ENCODE results near the gene TMEM53. TPM values are rescaled to one million over a fixed set of nuclear protein-coding genes. Genes with fewer than 3 reads are reported as not detected.

Gene TMEM53
- total RNA-seq, 1 donor: 0.52 TPM

DNA sequence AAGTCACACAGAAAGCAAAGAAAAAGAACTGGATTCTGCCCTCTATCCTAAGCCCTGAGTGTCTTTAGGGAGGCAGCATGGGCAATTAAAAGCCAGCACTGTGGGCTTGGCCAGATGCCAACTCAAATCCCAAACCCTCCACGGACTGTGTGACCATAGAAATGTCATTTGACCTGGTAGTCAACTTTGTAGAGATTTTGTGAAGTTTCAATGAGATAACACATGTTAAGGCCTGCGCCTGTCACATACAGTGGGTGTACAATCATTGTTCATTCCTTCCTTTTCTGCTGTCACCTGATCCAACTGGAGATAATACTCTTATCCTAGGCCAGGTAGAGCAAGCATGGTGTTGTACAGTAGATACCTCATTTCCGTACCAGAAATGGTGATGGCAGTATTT, 54.2 kb downstream of the TMEM53 start:
- no peaks in the 10 kb centered on the region for H3K9me3 ChIP-seq (ENCODE audit: low read depth, low read length)
- H3K27me3 ChIP-seq (ENCODE audit: insufficient read depth, low read length): no peaks in the 10 kb centered on the region
- H3K4me1 ChIP-seq (ENCODE audit: insufficient read depth, low read length): no peaks in the 10 kb centered on the region
- no peak overlapping the region for H3K4me3 ChIP-seq (ENCODE audit: low read length)

- Histone ChIP-seq H3K4me1 (ENCODE audit: insufficient read depth, low read length) (no peaks in the 10 kb centered on the region), H3K27me3 (ENCODE audit: insufficient read depth, low read length) (no peaks in the 10 kb centered on the region), H3K4me3 (ENCODE audit: low read length) (no peak overlapping the region), H3K9me3 (ENCODE audit: low read depth, low read length) (no peaks in the 10 kb centered on the region)
Observed at GRCh38 chr1:44619261-44619900, 54.9 kb downstream of the TMEM53 start.

- Histone ChIP-seq H3K4me1 (ENCODE audit: insufficient read depth, low read length) (no peaks in the 10 kb centered on the region), H3K9me3 (ENCODE audit: low read depth, low read length) (no peaks in the 10 kb centered on the region), H3K27me3 (ENCODE audit: insufficient read depth, low read length) (no peaks in the 10 kb centered on the region), H3K4me3 (ENCODE audit: low read length) (no peak overlapping the region)
Observed at GRCh38 chr1:44617703-44618029, 56.6 kb downstream of the TMEM53 start.

- no peaks in the 10 kb centered on the region for H3K4me1 ChIP-seq (ENCODE audit: insufficient read depth, low read length)
- H3K4me3 ChIP-seq (ENCODE audit: low read length): no peak overlapping the region
- H3K27me3 ChIP-seq (ENCODE audit: insufficient read depth, low read length): no peaks in the 10 kb centered on the region
- H3K9me3 ChIP-seq (ENCODE audit: low read depth, low read length): no peaks in the 10 kb centered on the region
Observed at GRCh38 chr1:44616991-44617702, 57.1 kb downstream of the TMEM53 start.

DNA sequence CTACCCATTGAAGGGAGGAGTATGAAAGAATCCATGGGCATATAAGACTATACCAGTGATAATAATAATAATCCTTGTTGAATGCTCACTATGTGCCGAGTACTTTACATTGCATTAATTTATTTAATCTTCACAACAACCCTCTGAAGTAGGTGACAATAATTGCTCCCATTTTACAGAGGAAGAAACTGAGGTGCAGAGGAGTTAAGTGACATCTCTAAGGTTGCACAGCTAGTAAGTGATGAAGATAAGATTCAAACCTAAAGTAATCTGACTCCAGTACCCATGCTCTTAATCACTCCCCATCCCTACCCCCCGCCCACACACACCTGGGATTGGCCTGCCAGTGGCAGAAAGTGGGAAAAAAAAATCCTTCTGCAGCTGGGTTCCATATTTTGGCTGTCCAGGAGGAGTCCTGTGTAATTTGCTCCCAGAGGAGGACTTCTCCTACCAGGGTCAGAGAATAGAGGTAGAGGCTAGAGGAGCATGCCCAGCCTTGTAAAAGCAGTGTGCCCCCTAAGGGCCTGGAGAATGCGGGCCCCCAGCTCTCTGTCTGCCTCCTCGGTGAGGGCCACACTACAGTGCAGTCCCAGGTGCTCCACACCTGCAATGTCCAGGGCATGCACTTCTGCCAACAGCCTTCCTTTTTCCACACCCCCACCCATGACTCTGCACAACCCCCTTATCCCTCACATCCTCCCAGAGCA, 57.8 kb downstream of the TMEM53 start:
- H3K4me3 ChIP-seq (ENCODE audit: low read length): no peak overlapping the region
- H3K27me3 ChIP-seq (ENCODE audit: insufficient read depth, low read length): no peaks in the 10 kb centered on the region
- no peaks in the 10 kb centered on the region for H3K4me1 ChIP-seq (ENCODE audit: insufficient read depth, low read length)
- H3K9me3 ChIP-seq (ENCODE audit: low read depth, low read length): no peaks in the 10 kb centered on the region

GRCh38 chr1:44613941-44614340, 60.3 kb downstream of the TMEM53 start:
- Histone ChIP-seq H3K4me3 (ENCODE audit: low read length) (no peak overlapping the region), H3K4me1 (ENCODE audit: insufficient read depth, low read length) (no peaks in the 10 kb centered on the region), H3K9me3 (ENCODE audit: low read depth, low read length) (no peaks in the 10 kb centered on the region), H3K27me3 (ENCODE audit: insufficient read depth, low read length) (no peaks in the 10 kb centered on the region)

GRCh38 chr1:44611866-44612265, 62.4 kb downstream of the TMEM53 start:
- no peaks in the 10 kb centered on the region for H3K4me1 ChIP-seq (ENCODE audit: insufficient read depth, low read length)
- H3K27me3 ChIP-seq (ENCODE audit: insufficient read depth, low read length): no peaks in the 10 kb centered on the region
- H3K9me3 ChIP-seq (ENCODE audit: low read depth, low read length): no peaks in the 10 kb centered on the region
- no peak overlapping the region for H3K4me3 ChIP-seq (ENCODE audit: low read length)

GRCh38 chr1:44611419-44611818, 62.9 kb downstream of the TMEM53 start:
- Histone ChIP-seq H3K4me3 (ENCODE audit: low read length) (no peak overlapping the region), H3K9me3 (ENCODE audit: low read depth, low read length) (no peaks in the 10 kb centered on the region), H3K4me1 (ENCODE audit: insufficient read depth, low read length) (no peaks in the 10 kb centered on the region), H3K27me3 (ENCODE audit: insufficient read depth, low read length) (no peaks in the 10 kb centered on the region)

DNA sequence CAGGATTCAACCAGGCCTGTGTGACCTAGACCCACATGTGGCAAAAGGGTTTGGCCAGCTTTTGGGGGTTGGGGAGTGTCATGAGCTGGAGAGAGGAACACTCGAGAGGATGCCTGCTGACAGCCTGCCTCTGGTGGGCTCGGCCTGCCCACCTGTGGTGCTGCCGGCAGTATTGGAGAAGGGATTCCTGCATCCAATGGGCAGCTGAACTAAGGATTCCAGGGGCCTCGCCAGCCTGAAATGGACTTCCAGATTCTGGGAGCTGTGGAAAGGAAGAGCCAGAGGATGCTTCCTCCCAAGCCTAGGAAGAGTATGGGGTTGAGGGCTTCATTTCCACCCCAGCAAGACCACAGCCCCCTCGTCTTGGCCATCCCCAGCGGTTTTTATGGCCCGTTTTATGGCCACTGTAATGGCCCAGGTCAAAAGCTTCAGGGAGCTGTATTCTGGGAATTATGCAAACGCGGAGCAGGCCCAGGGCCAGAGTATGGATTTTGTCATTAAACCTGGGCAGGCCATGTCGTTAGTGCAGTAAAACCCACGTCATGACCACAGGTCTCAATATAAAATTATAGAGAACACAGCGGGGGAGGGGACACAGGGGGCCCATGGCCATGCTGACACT, 63.6 kb downstream of the TMEM53 start:
- no peak overlapping the region for H3K4me3 ChIP-seq (ENCODE audit: low read length)
- no peaks in the 10 kb centered on the region for H3K9me3 ChIP-seq (ENCODE audit: low read depth, low read length)
- no peaks in the 10 kb centered on the region for H3K4me1 ChIP-seq (ENCODE audit: insufficient read depth, low read length)
- H3K27me3 ChIP-seq (ENCODE audit: insufficient read depth, low read length): no peaks in the 10 kb centered on the region

GRCh38 chr1:44609768-44610526, 64.3 kb downstream of the TMEM53 start:
- H3K4me3 ChIP-seq (ENCODE audit: low read length): no peak overlapping the region
- H3K4me1 ChIP-seq (ENCODE audit: insufficient read depth, low read length): no peaks in the 10 kb centered on the region
- no peaks in the 10 kb centered on the region for H3K9me3 ChIP-seq (ENCODE audit: low read depth, low read length)
- no peaks in the 10 kb centered on the region for H3K27me3 ChIP-seq (ENCODE audit: insufficient read depth, low read length)

- Histone ChIP-seq H3K4me3 (ENCODE audit: low read length) (no peak overlapping the region), H3K9me3 (ENCODE audit: low read depth, low read length) (no peaks in the 10 kb centered on the region), H3K4me1 (ENCODE audit: insufficient read depth, low read length) (no peaks in the 10 kb centered on the region), H3K27me3 (ENCODE audit: insufficient read depth, low read length) (no peaks in the 10 kb centered on the region)
Observed at GRCh38 chr1:44609412-44609767, 64.9 kb downstream of the TMEM53 start.

DNA sequence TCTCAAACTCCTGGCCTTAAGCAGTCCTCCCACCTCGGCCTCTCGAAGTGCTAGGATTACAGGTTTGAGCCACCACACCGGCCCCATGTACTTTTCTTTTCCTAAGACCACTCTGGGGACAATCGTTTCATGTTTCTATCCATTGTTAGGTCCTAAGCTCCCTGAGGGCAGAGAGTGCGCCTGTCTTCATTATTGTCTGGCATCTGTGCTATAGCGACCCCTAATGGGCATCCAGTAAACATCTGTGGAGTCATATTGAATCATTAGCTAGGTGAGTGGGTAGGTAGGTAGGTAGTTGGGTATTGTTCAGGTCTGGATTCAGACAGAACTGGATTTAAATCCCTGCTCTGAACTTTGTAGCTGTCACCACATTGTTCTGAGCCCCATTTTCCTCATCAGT, 66.1 kb downstream of the TMEM53 start:
- no peak overlapping the region for H3K4me3 ChIP-seq (ENCODE audit: low read length)
- H3K27me3 ChIP-seq (ENCODE audit: insufficient read depth, low read length): no peaks in the 10 kb centered on the region
- H3K4me1 ChIP-seq (ENCODE audit: insufficient read depth, low read length): no peaks in the 10 kb centered on the region

DNA sequence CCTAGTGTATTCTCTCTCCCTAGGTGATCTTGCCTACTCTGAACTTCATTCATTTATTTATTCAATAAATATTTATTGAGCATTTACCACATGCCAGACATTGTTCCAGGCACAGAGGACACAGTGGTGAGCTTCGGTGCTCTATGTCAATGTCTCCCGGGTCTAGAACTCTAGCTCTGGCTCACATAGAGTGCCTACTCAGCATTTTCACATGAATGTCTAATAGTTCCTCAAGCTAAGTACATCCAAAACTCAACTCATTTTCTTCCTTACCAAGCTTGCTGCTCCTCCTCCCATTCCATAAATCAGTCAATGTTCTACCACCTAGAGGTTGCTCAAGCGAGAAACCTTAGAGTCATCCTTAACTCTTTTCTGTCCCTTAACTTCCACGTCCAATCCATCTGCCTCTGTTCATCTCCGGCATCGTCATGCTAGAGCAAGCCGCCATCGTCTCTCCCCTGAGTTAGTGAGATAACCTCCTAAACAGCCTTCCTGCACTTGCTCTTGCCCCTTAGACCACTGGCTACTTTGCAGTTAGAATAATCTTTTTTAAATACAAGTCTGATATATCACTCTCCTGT, 67.5 kb downstream of the TMEM53 start:
- H3K4me1 ChIP-seq (ENCODE audit: insufficient read depth, low read length): no peaks in the 10 kb centered on the region
- H3K27me3 ChIP-seq (ENCODE audit: insufficient read depth, low read length): no peaks in the 10 kb centered on the region
- no peak overlapping the region for H3K4me3 ChIP-seq (ENCODE audit: low read length)
- H3K9me3 ChIP-seq (ENCODE audit: low read depth, low read length): no peaks in the 10 kb centered on the region

More for the DNA sequence above, 66.1 kb downstream of the TMEM53 start:
- no peaks in the 10 kb centered on the region for H3K9me3 ChIP-seq (ENCODE audit: low read depth, low read length)

GRCh38 chr1:44605914-44606615, 68.2 kb downstream of the TMEM53 start:
- Histone ChIP-seq H3K9me3 (ENCODE audit: low read depth, low read length) (no peaks in the 10 kb centered on the region), H3K4me3 (ENCODE audit: low read length) (no peak overlapping the region), H3K27me3 (ENCODE audit: insufficient read depth, low read length) (no peaks in the 10 kb centered on the region), H3K4me1 (ENCODE audit: insufficient read depth, low read length) (no peaks in the 10 kb centered on the region)

All from mononuclear cell (primary cell).